Stimulated activated CD4-positive, alpha-beta T cell treated with anti-CD3 and anti-CD28 coated beads, Interleukin-2, amount 100 ng/mL, for 4 hours (primary cell): Measurements from ENCODE around the gene LPAR2.
A peak's percentile ranks its signal among the peaks of the same experiment; 100 is the strongest.
"Not testable (repeated sequence)": the region's sequence is repeated elsewhere in the genome, so short reads cannot be mapped to it uniquely, and the experiment has no call there.

Experiments
- DNase-seq: peaks from one replicate; pipeline ENCODE4 v3.0.0-alpha.2; 2020; ENCODE audit warnings: low read depth

The LPAR2 gene

GRCh38 chr19:19631346-19631745 lies 3.3 kb upstream of the LPAR2 start:
- no peak for DNase-seq

GRCh38 chr19:19630426-19630825 lies 2.4 kb upstream of the LPAR2 start:
- DNase-seq = no peak

GRCh38 chr19:19630062-19630414 lies 2.0 kb upstream of the LPAR2 start:
- DNase-seq = no peak

GRCh38 chr19:19628501-19629134 lies 598 bp upstream of the LPAR2 start:
- peak; percentile 49 for DNase-seq

- DNase-seq = no peak
Observed at GRCh38 chr19:19626516-19627472, 1.2 kb downstream of the LPAR2 start.

- DNase-seq = no peak
Observed at GRCh38 chr19:19624032-19624570, 3.9 kb downstream of the LPAR2 start.

- DNase-seq = no peak
Observed at GRCh38 chr19:19623383-19623782, 4.6 kb downstream of the LPAR2 start.

GRCh38 chr19:19619849-19620210 lies 8.2 kb downstream of the LPAR2 start:
- no peak for DNase-seq

GRCh38 chr19:19619181-19619848 lies 8.7 kb downstream of the LPAR2 start:
- DNase-seq = no peak

GRCh38 chr19:19618219-19619051 lies 9.6 kb downstream of the LPAR2 start, which contains the start of gene PBX4:
Gene PBX4, minus strand, starts transcription at chr19:19618687. Its CDS starts 58 bp downstream, at chr19:19618629.
- DNase-seq = peak; percentile 98

- DNase-seq = no peak
Observed at GRCh38 chr19:19615086-19615485, 12.9 kb downstream of the LPAR2 start.

GRCh38 chr19:19613506-19613905 lies 14.5 kb downstream of the LPAR2 start:
- no peak for DNase-seq

GRCh38 chr19:19610376-19611202 lies 17.4 kb downstream of the LPAR2 start:
- no peak for DNase-seq

- not testable (repeated sequence) for DNase-seq
Observed at GRCh38 chr19:19606686-19607085, 21.3 kb downstream of the LPAR2 start.

- no peak for DNase-seq
Observed at GRCh38 chr19:19606021-19606420, 22.0 kb downstream of the LPAR2 start.

GRCh38 chr19:19602713-19603324 lies 25.2 kb downstream of the LPAR2 start:
- no peak for DNase-seq

- no peak for DNase-seq
Observed at GRCh38 chr19:19602136-19602712, 25.8 kb downstream of the LPAR2 start.

- DNase-seq = no peak
Observed at GRCh38 chr19:19600793-19601330, 27.2 kb downstream of the LPAR2 start.

- peak; percentile 49 for DNase-seq
Observed at GRCh38 chr19:19598728-19599451, 29.1 kb downstream of the LPAR2 start.
